RKO (cell line): ENCODE data around the gene USH2A.

Source experiments
- DNase-seq: peaks from one replicate; pipeline ENCODE4 v3.0.0-alpha.2; 2016; ENCODE audit warnings: low spot score

The USH2A gene

DNA sequence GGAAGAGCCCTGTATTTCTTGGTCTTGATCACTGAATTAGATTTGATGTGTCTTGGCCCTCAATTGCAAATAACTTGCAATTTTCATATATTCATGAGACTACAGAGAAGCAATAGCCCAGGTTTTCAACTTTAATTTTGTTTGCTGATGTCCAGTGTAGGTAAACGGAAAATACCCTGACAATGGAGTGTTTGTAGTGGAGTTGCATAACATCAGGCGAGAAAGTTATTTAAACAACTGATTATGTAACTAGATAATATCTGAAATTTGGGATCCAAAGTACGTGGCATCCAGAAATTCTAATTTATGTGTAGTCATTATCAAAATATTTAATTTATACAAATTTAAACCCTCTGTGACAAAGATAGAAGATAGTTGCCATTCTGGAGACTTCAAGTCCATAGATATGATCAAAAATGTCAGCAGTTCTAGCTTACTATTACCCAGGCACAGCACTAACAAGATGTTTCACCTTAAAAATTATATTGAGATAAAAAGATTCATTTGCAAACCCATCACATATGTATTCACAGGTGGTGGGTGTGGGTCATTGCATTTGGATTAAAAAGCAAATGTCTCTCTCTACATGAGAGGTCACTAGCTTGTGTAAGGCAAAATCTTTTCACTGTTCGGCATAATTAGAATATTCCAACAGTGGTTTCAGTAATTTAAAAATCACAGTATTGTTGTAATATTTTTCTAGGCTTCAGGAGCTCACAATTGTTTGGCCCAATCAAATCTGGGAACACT lies 705.4 kb downstream of the USH2A start:
- no peak for DNase-seq

DNA sequence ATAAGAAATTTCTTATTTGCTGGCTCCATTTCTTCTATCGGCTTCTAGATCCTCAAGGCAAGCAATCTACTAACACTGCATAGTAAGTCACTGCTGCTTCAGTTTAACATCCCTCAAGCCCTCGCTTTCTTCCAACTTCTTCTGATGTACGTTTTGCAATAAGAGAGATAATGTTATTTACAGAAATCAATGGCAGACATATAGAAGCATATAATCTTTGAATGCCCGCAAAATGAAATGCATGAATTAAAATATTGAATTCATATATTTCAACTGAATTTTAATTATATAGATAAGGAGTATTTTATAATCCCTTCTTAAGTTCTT lies 712.4 kb downstream of the USH2A start:
- DNase-seq, result no peak

DNA sequence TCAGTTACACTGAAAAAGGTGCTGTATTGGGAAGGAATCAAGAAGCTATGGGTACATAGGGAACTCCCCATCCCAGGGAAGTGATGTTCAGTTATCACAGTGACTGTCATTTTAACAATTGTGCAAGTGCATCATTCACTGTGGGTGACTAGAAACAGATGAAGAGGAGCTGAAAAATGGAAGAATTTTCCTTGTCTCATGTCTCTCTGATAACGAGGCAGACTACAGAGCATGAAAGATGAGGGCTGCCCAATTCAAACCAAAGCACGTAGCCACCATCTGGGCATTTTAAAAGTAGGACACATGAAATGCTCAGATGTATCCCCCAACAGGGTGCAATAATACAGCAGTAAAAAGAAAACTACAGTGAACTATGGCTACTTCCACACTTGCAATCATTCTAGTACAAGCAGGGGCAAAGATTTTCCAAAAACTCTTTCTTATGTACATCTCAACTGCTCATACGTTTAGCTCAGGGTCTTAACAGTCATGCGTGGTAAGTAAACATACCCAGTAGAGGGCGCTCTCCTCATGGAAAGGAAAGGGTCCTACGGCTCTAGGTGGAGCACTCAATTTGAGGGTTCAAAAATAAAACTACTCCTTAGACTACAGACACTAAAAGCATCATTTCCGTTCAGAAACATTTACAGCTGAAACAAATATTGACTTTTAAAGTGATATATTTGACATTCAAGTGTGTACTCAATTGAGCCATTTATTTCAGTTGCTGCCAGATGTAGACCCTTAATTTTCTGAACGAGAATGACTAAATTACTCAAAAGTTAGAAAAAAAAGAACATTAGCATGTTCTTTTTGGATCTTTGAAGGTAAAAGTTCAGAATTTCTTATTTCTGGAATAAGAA lies 713.0 kb downstream of the USH2A start:
- peak; percentile 55 for DNase-seq

DNA sequence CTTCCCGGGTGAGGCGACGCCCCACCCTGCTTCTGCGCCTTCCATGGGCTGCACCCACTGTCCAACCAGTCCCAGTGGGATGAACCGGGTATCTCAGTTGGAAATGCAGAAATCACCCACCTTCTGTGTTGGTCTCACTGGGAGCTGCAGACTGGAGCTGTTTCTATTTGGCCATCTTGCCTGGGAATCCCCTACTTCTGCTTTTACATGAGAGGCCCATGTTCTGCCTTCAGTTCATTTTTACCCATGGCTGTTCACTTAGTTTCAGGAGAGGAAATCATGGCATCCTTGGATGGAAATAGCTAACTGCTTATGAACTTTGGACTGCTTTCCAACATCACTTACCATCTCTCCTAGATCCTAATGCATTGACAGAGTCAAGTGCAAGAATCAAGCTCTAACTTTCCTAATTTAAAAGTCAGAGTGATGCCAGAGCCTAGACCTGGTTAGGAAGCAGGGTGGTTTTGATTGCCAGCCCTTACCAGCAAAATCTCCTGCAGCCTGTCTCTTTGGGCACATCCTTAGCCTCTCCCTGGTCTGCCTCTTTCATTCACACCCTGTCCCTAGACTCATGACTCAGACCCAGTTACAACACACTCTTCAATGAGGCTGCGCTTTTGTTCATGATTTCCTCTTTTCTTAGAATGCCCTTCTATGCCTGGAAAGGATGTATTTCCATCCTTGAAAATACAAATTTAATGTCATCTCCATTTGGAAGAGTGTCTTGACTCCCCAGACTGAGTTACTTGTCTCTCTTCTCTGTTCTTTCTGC lies 719.0 kb downstream of the USH2A start:
- no peak for DNase-seq

DNA sequence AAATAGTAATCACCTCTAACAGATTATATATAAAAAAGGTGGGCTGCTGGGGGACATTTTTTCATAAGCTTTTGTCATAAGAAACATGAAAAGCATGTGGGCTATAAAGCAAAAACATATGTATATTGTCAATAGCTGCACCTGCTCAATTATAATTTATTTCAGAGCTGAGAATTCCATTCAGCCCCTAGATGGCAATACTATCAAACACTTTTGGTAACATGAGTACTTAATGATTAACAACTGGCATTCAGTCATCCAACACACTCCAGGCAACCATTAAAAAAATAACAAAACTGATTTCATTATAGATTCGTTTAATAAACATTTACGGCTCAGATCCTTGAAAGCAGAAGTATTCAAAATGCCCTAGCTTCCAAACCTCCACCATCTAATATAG lies 741.0 kb downstream of the USH2A start:
- DNase-seq, result peak; percentile 34

DNA sequence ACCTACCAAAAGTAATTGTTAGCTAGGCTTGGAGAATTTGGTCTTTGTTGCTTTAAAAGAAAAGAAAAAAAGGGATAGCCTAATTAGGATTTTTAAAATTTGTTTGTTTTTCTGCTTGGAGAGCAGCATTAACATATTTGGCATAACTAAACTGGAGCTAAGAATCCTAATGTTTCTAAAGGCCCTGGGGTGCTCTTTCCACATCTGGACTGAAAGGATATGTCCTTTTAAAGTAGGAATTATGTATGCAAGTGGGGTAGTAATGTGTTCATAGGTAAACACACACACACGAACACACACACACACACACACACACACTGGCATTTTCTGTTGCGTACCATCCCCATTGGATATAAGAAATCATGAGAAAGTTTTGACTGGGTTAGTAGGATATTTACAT lies 742.2 kb downstream of the USH2A start:
- no peak for DNase-seq

DNA sequence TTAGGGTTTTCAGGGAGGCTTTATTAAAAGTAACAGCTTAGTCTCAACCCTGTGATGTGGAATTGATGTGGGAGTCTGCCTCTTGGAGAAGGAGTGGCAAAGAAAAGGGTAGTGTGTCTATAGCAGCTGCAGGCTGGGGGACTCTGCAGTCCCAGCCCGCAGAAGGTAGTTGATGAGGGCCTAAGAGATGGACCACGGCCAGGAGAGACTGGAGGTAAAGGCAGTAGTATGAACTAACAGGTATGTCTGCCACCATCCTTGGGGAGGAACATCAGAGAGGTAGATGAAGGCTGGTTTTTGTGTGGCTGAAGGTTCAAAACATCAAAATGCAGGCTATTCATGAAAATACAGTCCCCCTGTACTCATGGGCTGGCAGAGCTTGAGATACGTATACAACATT lies 744.0 kb downstream of the USH2A start:
- DNase-seq, result no peak

DNA sequence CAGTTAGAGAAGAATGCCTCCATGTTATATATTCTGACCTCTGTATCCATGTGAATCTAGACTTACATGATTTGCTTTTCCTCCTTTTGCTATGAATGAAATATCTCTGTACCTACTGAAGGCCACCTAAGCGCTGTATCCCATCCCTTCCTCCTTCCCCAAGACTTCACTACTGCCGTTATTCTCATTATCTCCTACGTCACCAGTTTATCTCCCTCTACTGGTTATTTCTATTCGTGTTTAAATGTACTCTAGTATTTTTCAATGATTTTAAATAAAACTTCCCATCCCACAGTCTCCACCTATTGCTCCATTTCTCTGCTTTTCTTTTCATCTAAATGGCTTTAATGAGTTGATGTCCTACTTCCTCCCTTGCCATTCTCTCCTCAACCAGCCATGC lies 746.1 kb downstream of the USH2A start:
- DNase-seq, result no peak

DNA sequence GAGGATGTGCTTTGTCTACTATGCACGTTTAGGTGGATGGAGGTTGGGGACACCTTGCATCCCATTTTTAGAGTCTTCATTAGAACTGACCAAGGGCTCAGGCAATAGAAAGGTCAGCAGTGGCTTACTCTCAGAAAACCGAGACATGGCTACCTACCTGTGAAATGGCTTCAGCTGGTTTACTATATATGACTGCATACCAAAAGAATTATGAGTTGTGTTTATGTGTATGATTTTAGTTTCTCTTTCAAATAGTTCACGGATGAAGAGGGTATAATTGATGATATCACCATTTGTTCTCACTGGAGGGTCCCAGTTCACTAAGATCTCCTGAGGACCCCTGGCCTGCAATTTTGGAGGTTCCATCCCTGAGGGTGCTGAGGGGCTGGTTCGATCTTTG lies 749.3 kb downstream of the USH2A start:
- DNase-seq, result no peak

DNA sequence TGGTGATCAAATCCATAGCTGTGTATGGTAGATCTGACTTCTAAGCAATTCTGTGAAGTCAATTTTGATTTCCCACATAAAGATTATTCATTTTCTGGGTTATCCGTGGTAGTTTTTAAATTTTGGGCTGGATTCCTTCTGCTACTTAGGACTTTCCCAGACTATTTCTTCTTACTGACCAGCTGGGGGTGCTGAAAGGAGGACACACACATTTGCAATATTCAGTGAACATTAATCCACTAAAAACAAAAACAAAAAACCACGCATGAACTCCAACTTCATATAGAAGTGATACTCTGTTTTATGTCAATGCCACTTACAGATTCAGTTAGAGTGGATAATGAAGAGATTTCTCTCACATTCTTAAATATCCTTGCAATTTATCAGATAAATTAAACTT lies 750.8 kb downstream of the USH2A start:
- DNase-seq, result no peak

DNA sequence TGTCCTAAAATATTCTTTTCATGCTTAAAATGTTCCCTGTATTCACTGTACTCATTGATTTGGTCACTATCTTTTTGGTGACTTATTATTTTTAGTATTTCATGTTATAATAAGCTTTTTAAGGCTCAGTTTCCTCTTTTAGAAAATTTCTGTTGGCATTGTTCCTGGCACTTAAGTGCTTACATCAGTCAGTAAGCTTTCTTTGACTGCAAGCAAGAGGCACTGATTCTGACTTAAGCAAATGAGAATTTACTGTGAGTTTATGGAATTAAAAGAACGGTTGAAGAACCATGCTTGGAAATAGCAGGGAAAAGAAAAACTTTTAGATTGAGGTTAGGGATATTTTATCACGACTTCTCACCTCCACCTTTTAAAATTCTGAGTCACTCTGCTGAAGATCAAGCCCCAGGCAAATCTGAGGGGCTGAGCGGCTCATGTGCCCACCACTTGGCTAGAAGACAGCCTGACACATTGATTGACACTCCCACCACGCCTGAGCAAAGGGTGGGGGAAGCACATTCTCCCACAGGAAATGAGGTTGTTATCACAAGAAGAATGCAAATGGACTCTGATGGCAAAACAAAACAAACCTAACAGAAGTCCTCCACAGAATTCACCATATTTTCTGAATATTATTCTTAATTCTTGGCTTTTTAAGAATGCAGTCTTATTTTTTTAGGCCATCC lies 753.3 kb downstream of the USH2A start:
- DNase-seq, result no peak

DNA sequence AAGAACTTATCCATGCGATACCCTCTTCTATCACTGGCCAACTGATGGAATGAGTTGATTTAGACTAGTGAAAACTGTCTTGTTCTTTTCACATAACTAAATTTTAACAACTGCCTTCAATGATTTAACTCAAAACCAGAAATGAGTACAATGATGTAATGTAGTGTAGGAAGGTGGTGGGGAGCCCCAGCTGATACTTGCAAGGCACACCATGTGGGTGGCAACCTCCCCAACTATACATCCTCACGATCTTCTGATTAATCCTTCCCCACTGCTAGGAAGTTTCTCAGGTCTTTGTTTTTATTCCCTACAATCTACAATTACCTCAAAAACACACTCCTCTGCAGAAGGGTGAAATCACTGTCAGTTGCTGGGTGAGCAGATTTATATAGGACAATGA lies 755.5 kb downstream of the USH2A start:
- DNase-seq, result no peak

DNA sequence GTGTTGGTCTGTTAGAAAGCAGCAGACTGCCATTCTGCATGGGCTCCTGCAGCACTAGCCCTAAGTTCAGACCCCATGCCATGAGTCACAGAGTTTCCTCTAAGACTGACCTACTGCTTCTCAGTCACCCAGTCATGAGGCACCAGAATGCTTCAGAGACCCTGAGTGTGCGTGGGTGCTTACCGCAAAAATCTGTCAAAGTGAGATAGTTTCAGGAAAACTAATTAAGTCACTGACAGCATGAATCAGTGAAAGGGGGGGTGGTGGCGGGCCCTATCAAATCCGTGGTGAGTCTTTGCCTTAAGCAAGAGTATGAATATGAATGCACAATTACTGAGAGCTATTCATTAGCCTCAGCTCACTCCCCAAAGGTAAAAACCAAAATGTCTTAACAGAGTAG lies 758.0 kb downstream of the USH2A start:
- DNase-seq, result peak; percentile 87

DNA sequence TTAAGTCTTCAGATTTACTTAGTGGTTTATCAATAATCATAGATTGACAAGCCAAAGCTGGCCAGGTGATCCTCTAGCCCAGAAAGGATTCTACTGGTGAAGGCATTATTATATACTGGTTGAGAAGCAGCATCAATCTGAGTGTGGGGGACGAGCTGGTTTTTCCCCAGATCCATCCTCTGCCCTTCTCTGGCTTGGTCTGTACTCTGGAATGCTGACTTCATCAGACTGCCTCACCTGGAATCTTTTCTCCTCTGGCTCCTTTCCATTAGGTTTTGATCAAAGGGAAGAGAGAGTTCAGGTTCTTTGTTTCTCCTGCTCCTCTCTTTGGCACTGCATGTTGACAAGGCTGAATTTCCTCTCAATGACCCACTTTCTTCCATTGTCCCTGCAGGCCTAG lies 762.2 kb downstream of the USH2A start:
- no peak for DNase-seq

DNA sequence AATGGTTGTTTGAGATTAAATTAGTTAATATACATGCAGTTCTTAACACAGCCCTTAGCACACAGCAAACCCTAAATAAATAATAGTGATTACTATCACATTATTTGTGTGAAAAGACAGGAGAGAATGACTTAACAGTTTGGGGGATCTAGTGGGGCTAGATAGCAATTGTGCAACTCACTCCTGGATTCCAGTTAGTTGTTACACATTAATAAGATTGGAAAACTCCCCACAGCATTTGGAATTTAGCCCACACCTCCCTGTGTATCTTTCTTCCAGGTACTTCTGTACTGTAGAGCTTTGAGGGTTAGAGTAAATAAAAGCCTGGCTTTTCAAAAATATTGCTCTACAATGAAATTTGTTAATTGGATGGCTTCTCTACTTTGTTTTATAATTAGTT lies 763.0 kb downstream of the USH2A start:
- no peak for DNase-seq

DNA sequence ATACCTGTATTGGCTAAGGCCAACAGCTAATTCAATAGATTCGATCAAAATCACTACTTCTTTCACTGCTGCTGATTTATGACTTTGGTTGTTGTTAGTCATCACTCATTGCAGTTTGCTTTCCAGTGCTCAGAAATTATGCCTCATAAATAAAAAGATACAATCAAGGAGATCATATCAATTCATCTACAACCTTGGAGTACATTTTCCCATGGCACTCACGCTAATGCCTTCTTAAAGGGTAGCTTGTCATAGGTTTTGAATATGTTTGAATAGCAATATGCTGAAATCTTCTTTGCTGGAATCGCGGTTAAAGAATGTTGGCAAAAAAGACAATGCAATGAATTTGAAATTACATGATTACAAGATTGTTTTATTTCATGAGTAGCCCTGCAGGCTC lies 766.2 kb downstream of the USH2A start:
- DNase-seq, result no peak

DNA sequence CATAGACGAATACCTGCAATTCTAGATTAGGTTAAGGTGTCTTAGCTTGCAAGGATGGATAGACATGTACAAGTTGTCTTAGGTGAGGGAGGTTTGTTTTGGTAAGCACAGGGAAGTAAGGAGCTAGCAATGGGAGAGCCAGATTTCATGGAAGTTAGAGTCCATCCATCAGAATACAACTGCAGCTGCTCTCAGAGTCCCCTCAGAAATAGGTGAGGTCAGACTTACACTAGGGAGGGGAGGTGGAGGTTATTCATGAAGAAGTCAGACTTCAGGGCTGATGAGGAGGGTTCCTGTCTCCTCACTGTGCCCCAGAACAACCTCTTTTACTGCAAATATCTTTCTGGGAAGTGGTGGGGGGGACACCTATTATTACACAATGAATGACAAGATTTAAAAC lies 770.9 kb downstream of the USH2A start:
- DNase-seq, result no peak

DNA sequence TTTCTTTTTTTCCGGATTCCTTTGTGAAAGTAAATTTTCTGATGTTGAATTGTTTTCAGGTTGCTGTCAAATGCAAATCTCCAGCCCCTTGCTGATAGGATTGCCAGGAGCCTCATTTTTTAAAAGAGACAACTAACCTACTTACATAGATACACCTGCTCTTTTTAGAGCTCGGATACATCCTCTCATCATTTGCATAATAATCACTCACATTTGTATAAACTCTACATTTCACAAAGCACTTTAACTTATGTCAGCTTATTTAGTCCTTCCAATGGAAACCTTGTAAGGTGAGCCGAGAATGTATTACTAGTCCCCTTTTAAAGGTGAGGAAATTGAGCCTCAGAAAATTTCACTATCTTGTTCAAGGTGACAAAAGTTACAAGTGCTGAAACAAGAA lies 771.4 kb downstream of the USH2A start:
- DNase-seq, result no peak

DNA sequence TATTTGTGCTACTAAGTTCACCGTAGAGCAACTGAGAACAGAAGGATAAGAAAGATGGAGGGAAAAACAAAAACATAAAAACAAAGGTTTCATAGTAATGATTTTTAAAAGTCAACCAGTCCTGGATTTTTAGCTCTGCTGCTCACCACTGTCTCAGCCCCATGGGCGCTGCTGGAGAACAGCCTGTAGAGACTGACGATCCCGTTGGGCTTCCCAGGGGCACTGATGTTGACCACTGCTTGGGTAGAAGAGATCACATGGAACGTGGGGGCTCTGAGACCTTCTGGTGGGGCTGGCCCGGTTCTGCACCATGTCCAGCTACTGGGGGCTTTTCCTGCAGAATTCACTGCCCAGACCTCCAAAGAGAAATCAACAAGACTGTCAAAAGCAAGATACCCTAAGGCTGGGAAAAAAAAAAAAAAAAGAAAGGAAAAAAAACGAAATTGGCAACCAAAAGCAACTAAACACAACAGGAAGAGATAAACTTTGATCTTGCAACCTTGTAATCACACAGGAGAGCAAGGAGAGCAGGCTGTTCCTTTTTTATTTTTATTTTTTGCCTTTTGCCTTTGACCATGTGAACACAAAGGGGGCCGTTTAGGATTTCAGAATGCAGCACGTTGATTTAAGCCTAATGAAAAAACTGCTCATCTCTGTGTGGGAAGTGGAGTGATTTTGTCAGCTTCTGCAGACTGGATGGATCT lies 772.6 kb downstream of the USH2A start:
- no peak for DNase-seq

DNA sequence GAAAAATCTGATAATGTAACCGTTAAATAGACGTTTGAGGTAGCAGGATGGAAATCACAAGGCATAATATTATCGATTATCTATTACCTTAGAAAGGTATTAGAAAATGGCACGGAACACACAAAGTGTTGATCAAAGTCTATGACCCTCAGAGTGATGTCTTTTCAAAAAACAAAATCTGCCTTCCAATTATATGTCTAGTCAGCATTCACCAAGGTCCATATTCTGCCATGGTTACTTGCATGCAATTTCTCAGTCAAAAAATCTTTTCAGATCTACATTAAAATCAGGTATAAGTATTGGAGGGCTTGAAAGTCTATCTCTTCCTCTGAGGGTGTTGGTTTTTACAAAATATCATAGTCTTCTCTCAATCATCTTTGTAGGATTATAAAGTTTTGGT lies 774.3 kb downstream of the USH2A start:
- no peak for DNase-seq

DNA sequence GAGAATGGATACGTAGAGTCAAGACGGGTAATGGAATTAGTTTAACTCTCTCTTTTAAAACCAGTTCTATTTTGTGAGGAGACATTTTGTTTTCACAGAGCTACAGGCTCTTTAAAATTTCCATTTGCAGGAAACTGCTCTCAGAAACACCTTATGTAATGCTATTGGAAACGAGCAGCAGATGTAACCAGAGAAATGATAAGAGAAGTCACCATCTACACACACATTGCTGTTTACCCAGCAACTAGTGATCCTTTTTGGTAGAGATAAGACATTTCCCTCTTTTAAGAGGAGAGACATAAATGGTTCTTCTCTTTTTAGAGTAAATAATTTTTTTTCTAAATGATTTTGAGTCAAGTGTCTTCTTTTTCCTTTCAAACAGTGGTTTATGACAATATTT lies 775.5 kb downstream of the USH2A start:
- DNase-seq, result no peak

DNA sequence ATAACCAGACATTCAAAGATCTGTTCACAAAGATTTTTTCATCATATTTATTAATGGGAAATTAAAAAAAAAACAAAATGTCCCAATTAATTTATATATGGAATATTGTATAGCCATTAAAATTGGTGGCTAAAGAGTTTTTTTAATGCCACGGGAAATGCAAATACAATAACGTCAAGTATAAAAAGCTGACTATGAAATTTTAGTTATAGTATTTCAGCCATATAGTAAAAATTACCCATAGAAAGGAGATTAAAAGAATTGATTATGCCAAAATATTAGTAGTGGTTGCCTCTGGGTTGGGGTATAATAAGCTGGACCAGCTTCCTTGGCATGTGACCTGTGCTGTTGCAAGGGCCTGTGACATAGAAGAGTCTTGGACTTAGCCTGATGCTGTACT lies 777.4 kb downstream of the USH2A start:
- no peak for DNase-seq
